Bronchial epithelial cell (primary cell): Measurements from ENCODE around the gene HLCS. TPM values are rescaled to one million over a fixed set of nuclear protein-coding genes. Genes with fewer than 3 reads are reported as not detected.

Experiments used
- DNase-seq: peaks from one replicate; pipeline ENCODE4 v3.0.0-alpha.2; 2010; ENCODE audit warnings: low read depth
- FAIRE-seq: peaks from 2 replicates; lab custom pipeline; 2011; peaks lifted over from hg19 to GRCh38; lab: Jason Lieb, UNC
- H3K27me3 ChIP-seq: 2 replicates; pipeline ENCODE4 v1.5.1; 2011; ENCODE audit warnings: low read length; ENCODE audit not compliant: control insufficient read depth, insufficient read depth
- H3K36me3 ChIP-seq: 2 replicates; pipeline ENCODE4 v1.5.1; 2011; ENCODE audit warnings: low read length; ENCODE audit not compliant: control insufficient read depth, insufficient read depth
- H3K4me3 ChIP-seq: 2 replicates; pipeline ENCODE4 v1.5.1; 2011; ENCODE audit warnings: mild to moderate bottlenecking, low read depth, low read length, control low read depth
- CTCF ChIP-seq: IDR thresholded peaks from 2 replicates; pipeline ENCODE4 v1.5.1; 2011; ENCODE audit warnings: mild to moderate bottlenecking, moderate library complexity, low read length, control low read depth, inconsistent platforms; ENCODE audit not compliant: insufficient read depth, severe bottlenecking
- total RNA-seq: library from RNA; depleted of rRNA; stranded (reverse); fragments of >200 nt; gene quantifications from 2 replicates; pipeline ENCODE4 v1.2.1, GENCODE V29; 2014

The HLCS gene
- total RNA-seq, 1 donor from 2014 or later: 26.3 TPM

GRCh38 chr21:36804874-36805611, 161.4 kb downstream of the HLCS start:
- DNase-seq (no peak), FAIRE-seq (no peak)
- Histone ChIP-seq H3K4me3 (no peak overlapping the region), H3K27me3 (no peaks in the 10 kb centered on the region), H3K36me3 (no peaks in the 10 kb centered on the region)
- TF ChIP-seq CTCF: no peak

- H3K27me3 ChIP-seq: no peaks in the 10 kb centered on the region
- TF ChIP-seq CTCF: no peak
- no peaks in the 10 kb centered on the region for H3K36me3 ChIP-seq
- no peak for FAIRE-seq
- DNase-seq: no peak
- no peak overlapping the region for H3K4me3 ChIP-seq
Measured at GRCh38 chr21:36803816-36804439, 162.5 kb downstream of the HLCS start.

- Histone ChIP-seq H3K4me3 (no peak overlapping the region), H3K27me3 (no peaks in the 10 kb centered on the region), H3K36me3 (no peaks in the 10 kb centered on the region)
- no peak for FAIRE-seq
- TF ChIP-seq CTCF: no peak
- no peak for DNase-seq
Measured at GRCh38 chr21:36803051-36803645, 163.3 kb downstream of the HLCS start.

GRCh38 chr21:36800734-36801133, 165.7 kb downstream of the HLCS start:
- no peaks in the 10 kb centered on the region for H3K36me3 ChIP-seq
- no peaks in the 10 kb centered on the region for H3K27me3 ChIP-seq
- no peak for DNase-seq
- TF ChIP-seq CTCF: no peak
- no peak overlapping the region for H3K4me3 ChIP-seq
- peak; percentile 79 for FAIRE-seq

- H3K36me3 ChIP-seq: no peaks in the 10 kb centered on the region
- no peak overlapping the region for H3K4me3 ChIP-seq
- FAIRE-seq (no peak), DNase-seq (no peak)
- TF ChIP-seq CTCF: no peak
- no peaks in the 10 kb centered on the region for H3K27me3 ChIP-seq
Measured at GRCh38 chr21:36799869-36800268, 166.6 kb downstream of the HLCS start.
